ENCODE results near the gene NEIL1. TPM values are rescaled to one million over a fixed set of nuclear protein-coding genes. Genes with fewer than 3 reads are reported as not detected.
"Not testable (repeated sequence)": the region's sequence is repeated elsewhere in the genome, so short reads cannot be mapped to it uniquely, and the experiment has no call there.

Gene NEIL1
- total and polyA plus RNA-seq, 10 of the 15 experiments (the other 5 are each of a cell fraction or from before 2014, with no cell fraction given), result 0.10 to 2.3 (median 0.66) TPM

DNA sequence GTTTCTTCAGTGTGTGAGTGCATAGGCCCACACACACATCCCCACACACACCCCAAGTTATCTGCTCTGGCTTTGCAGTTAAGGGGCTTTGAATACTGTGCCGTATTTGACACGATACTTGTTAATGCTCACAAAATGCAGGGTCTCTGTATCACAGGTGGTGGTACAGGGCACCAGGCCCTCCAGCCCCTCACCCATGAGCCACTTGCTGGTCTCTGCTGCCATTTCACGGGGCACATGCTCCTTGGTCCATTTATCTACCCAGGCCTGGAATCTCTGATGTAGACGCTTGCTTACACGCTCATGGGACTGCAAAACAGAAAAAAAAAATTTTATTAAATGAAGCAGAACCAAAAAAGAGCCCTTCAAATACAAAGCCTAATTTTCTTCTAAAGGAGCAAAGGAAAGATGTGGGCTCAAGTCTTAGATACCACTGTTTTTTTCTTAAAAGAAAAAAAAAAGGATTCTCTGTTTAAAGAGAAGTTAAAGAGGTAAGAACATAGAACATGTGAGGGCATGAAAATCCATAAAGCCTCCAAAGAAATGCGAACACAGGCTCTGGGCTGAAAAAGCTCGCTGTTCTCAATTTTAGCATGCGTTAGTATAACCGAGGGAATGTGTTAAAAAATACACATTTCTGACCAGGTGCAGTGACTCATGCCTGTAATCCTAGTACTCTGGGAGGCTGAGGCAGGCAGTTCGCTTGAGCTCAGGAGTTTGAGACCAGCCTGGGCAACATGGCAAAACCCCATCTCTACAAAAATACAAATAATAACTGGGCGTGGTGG, 25.3 kb downstream of the NEIL1 start (continued):
- TF ChIP-seq, protein P1, sequence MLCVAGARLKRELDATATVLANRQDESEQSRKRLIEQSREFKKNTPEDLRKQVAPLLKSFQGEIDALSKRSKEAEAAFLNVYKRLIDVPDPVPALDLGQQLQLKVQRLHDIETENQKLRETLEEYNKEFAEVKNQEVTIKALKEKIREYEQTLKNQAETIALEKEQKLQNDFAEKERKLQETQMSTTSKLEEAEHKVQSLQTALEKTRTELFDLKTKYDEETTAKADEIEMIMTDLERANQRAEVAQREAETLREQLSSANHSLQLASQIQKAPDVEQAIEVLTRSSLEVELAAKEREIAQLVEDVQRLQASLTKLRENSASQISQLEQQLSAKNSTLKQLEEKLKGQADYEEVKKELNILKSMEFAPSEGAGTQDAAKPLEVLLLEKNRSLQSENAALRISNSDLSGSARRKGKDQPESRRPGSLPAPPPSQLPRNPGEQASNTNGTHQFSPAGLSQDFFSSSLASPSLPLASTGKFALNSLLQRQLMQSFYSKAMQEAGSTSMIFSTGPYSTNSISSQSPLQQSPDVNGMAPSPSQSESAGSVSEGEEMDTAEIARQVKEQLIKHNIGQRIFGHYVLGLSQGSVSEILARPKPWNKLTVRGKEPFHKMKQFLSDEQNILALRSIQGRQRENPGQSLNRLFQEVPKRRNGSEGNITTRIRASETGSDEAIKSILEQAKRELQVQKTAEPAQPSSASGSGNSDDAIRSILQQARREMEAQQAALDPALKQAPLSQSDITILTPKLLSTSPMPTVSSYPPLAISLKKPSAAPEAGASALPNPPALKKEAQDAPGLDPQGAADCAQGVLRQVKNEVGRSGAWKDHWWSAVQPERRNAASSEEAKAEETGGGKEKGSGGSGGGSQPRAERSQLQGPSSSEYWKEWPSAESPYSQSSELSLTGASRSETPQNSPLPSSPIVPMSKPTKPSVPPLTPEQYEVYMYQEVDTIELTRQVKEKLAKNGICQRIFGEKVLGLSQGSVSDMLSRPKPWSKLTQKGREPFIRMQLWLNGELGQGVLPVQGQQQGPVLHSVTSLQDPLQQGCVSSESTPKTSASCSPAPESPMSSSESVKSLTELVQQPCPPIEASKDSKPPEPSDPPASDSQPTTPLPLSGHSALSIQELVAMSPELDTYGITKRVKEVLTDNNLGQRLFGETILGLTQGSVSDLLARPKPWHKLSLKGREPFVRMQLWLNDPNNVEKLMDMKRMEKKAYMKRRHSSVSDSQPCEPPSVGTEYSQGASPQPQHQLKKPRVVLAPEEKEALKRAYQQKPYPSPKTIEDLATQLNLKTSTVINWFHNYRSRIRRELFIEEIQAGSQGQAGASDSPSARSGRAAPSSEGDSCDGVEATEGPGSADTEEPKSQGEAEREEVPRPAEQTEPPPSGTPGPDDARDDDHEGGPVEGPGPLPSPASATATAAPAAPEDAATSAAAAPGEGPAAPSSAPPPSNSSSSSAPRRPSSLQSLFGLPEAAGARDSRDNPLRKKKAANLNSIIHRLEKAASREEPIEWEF (IDR thresholded peaks at IDR 0.05; ENCODE audit: insufficient replicate concordance, low read depth, low read length), result no peak
- TF ChIP-seq ZBED1 (IDR thresholded peaks at IDR 0.05; ENCODE audit: borderline replicate concordance), result no peak
- no peak for TF ChIP-seq PML (IDR thresholded peaks at IDR 0.05; ENCODE audit: low read length)

DNA sequence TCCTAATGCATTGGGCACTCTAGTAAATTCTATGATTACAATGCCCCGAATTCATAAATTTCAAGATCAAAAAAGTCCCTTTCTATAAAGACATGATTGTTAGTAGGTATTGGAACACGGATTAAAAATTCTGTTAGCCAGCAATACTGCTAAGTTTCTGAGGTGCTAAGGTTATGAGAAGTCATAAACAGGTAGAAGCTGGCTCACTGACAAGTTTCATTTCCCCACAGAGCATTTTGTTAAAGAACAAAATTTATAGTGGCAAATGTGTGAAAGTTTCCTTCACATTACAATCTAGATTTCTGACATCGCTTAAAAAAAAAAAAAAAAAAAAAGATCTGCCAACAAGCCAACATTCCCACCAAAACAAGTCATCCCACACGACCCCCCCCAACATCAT, 33.9 kb downstream of the NEIL1 start:
- CTCF ChIA-PET, result interaction anchor here (0.7 to 4.6 kb wide), 6 partner anchors 8 to 245 kb away, joined by 3 to 28 read pairs (median 4); partner anchors contain the start of genes MAN2C1, SIN3A and SNUPN
- Histone ChIP-seq H3K27ac (ENCODE audit: control insufficient read depth, insufficient read depth) (no peak overlapping the region), H3K4me1 (ENCODE audit: control insufficient read depth, insufficient read depth, low read length) (no peaks in the 10 kb centered on the region), H3K9me3 (replicated peaks; ENCODE audit: control insufficient read depth, insufficient read depth, low read length) (no peaks in the 10 kb centered on the region), H3K27me3 (replicated peaks in 1 of 2; ENCODE audit: control insufficient read depth in 2 of 2, insufficient read depth in 2 of 2, low read length in 1 of 2) (no peaks in the 10 kb centered on the region), H2AFZ (ENCODE audit: control insufficient read depth, low read depth, low read length) (no peak overlapping the region), H3K4me2 (ENCODE audit: control insufficient read depth, insufficient read depth) (no peak overlapping the region), H4K20me1 (ENCODE audit: control insufficient read depth, insufficient read depth) (no peaks in the 10 kb centered on the region), H3K79me2 (ENCODE audit: control insufficient read depth, insufficient read depth, low read length) (no peaks in the 10 kb centered on the region), H3K4me3 (no peak overlapping the region), H3K9ac (ENCODE audit: control insufficient read depth, insufficient read depth, low read length) (no peak overlapping the region), H3K36me3 (ENCODE audit: control insufficient read depth in 2 of 2, insufficient read depth in 2 of 2, low read length in 1 of 2) (peaks cover 13 to 27% of the 10 kb centered on the region in 2 experiments)
- WGBS (ENCODE audit: insufficient coverage, insufficient replicate concordance, low lambda C conversion rate, missing lambda C conversion rate), result 77% methylated on average over 4 of the region's 4 CpGs
- TF ChIP-seq SPI1 (IDR thresholded peaks at IDR 0.05; ENCODE audit: borderline replicate concordance, insufficient read depth, low read depth, low read length) (peak; percentile 61), ZNF384 (IDR thresholded peaks at IDR 0.05; ENCODE audit: borderline replicate concordance, low read depth, low read length) (0 out of 2 replicates have a peak, but pooled peaks have one; percentile 36), ESRRA (IDR thresholded peaks at IDR 0.05; ENCODE audit: low read length) (no peak), POU2F2 (IDR thresholded peaks at IDR 0.05; ENCODE audit: borderline replicate concordance, low read depth, low read length) (no peak)
- no TSS peak for BruUV-seq (replicated peaks)
- intact Hi-C loops (cut with micrococcal nuclease; ENCODE audit: unreplicated experiment), result no loop called here
- POLR2A ChIA-PET, result interaction anchor here (0.7 to 1.8 kb wide), 4 partner anchors 10 to 505 kb away, joined by 3 to 10 read pairs (median 7); partner anchors contain the start of genes MAN2C1 and SNX33
- ATAC-seq (no peak), DNase-seq (ENCODE audit: low read depth, low spot score) (no peak), FAIRE-seq (no peak)
- RAD21 ChIA-PET (ENCODE audit: unreplicated experiment), result no interaction called here
- in situ Hi-C loops (cut with MboI), result no loop called here
- SMC1A ChIA-PET (ENCODE audit: uncharacterized antibody, unreplicated experiment), result interaction anchor here (2.0 to 2.3 kb wide), 2 partner anchors 10 to 13 kb away, joined by 7 to 11 read pairs; no protein-coding TSS in a partner anchor

DNA sequence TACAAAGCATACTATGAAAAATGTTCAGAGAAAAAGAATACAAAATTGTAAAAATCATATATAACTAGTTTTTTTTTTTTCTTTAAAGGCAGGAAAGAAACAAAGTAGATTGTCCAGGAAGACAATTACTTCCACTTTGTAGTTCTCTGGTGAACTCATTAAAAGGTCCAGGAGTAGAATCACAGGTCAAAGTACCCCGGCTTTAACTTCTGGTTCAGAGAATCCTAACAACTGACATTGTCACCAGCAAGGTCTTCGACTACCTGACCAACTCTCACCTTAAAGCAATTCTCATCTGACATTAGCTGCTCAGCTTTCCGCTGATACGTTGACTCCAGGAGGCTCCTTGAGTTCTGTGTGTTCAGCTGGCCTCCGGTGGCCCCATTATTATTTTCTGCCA, 37.1 kb downstream of the NEIL1 start:
- DNase-seq (ENCODE audit: low read depth, low spot score); H3K27me3 ChIP-seq (replicated peaks in 1 of 2; ENCODE audit: control insufficient read depth in 2 of 2, insufficient read depth in 2 of 2, low read length in 1 of 2); H4K20me1 ChIP-seq (ENCODE audit: control insufficient read depth, insufficient read depth); in situ Hi-C loops (cut with MboI); H3K9me3 ChIP-seq (replicated peaks; ENCODE audit: control insufficient read depth, insufficient read depth, low read length); H3K4me3 ChIP-seq; H2AFZ ChIP-seq (ENCODE audit: control insufficient read depth, low read depth, low read length); intact Hi-C loops (cut with micrococcal nuclease; ENCODE audit: unreplicated experiment); FAIRE-seq; ATAC-seq; H3K9ac ChIP-seq (ENCODE audit: control insufficient read depth, insufficient read depth, low read length); H3K4me1 ChIP-seq (ENCODE audit: control insufficient read depth, insufficient read depth, low read length); H3K79me2 ChIP-seq (ENCODE audit: control insufficient read depth, insufficient read depth, low read length); H3K4me2 ChIP-seq (ENCODE audit: control insufficient read depth, insufficient read depth); H3K27ac ChIP-seq (ENCODE audit: control insufficient read depth, insufficient read depth); RAD21 ChIA-PET (ENCODE audit: unreplicated experiment); BruUV-seq (replicated peaks): not testable (repeated sequence)
- ChIA-PET SMC1A (ENCODE audit: uncharacterized antibody, unreplicated experiment) (interaction anchor here (1.1 kb wide), 1 partner anchor 10 kb away, joined by 3 read pairs; no protein-coding TSS in a partner anchor), POLR2A (interaction anchor here (0.7 kb wide), 1 partner anchor 30 kb away, joined by 3 read pairs; no protein-coding TSS in a partner anchor), CTCF (interaction anchor here (1.8 kb wide), 1 partner anchor 15 kb away, joined by 7 read pairs; the partner anchor contains the start of gene MAN2C1)
- WGBS (ENCODE audit: insufficient coverage, insufficient replicate concordance, low lambda C conversion rate, missing lambda C conversion rate), result 98% methylated on average over 5 of the region's 5 CpGs
- H3K36me3 ChIP-seq (ENCODE audit: control insufficient read depth in 2 of 2, insufficient read depth in 2 of 2, low read length in 1 of 2), result peaks cover 19 to 29% of the 10 kb centered on the region in 2 experiments
